PFSK-1 (cell line): ENCODE measurements around the gene C15orf39.
A peak's percentile ranks its signal among the peaks of the same experiment; 100 is the strongest.

Source experiments
- FOXP2 ChIP-seq: optimal IDR thresholded peaks from 2 replicates; pipeline ENCODE3; 2011; ENCODE audit warnings: borderline replicate concordance, control low read depth, inconsistent platforms; ENCODE audit not compliant: insufficient read depth; ENCODE audit errors: extremely low read length, extremely low read depth
- POLR2AphosphoS5 ChIP-seq: IDR thresholded peaks from 2 replicates; pipeline ENCODE4 v1.6.1; 2012; ENCODE audit warnings: low read depth, mild to moderate bottlenecking, control low read depth, low read length, moderate library complexity
- REST ChIP-seq, 2 experiments: IDR thresholded peaks; 2 replicates each; pipeline versions ENCODE4 v1.6.1 to v1.8.0; 2011 to 2012; ENCODE audit warnings: low read depth in 2 of 2, low read length in 2 of 2, control low read depth in 1 of 2, inconsistent platforms in 1 of 2, mild to moderate bottlenecking in 1 of 2, moderate library complexity in 1 of 2; ENCODE audit not compliant: insufficient read depth in 1 of 2
- SIN3A ChIP-seq: IDR thresholded peaks from 2 replicates; pipeline ENCODE4 v1.6.1; 2012; ENCODE audit warnings: mild to moderate bottlenecking, low read length, moderate library complexity, borderline replicate concordance; ENCODE audit not compliant: insufficient read depth
- TAF1 ChIP-seq: IDR thresholded peaks from 2 replicates; pipeline ENCODE4 v1.6.1; 2012; ENCODE audit warnings: low read length, control low read depth, borderline replicate concordance; ENCODE audit not compliant: insufficient read depth

GRCh38 chr15:75201616-75202250 is at the start of gene C15orf39:
- TF ChIP-seq TAF1 = peak; percentile 85
- TF ChIP-seq POLR2AphosphoS5 = peak; percentile 96
- TF ChIP-seq REST (IDR thresholded peaks at IDR 0.05; ENCODE audit: insufficient read depth in 1 of 2, low read depth in 2 of 2, low read length in 2 of 2) = peak; percentile 63 to 65; a peak in 3 of 4 replicates
- 0 out of 2 replicates have a peak, but pooled peaks have one; percentile 13 for TF ChIP-seq SIN3A
- TF ChIP-seq FOXP2 = no peak
